Measurements from ENCODE around the gene SPATC1L.
"Not testable (repeated sequence)": the region's sequence is repeated elsewhere in the genome, so short reads cannot be mapped to it uniquely, and the experiment has no call there.

SPATC1L gene

GRCh38 chr21:46182548-46183336 lies 1.5 kb downstream of the SPATC1L start:
- H3K27ac ChIP-seq (ENCODE audit: insufficient read depth, low read length, poor library complexity, severe bottlenecking) = no peak overlapping the region
- H3K27me3 ChIP-seq (replicated peaks; ENCODE audit: control insufficient read depth, insufficient read depth, low read length, poor library complexity, severe bottlenecking) = no peaks in the 10 kb centered on the region
- H3K36me3 ChIP-seq (ENCODE audit: control insufficient read depth, insufficient read depth, low read length) = no peaks in the 10 kb centered on the region
- no peak for DNase-seq
- no peak overlapping the region for H3K4me3 ChIP-seq (ENCODE audit: insufficient read depth, low read depth, low read length, poor library complexity, severe bottlenecking)
- H3K4me1 ChIP-seq (ENCODE audit: control insufficient read depth, insufficient read depth, low read length, poor library complexity, severe bottlenecking) = no peaks in the 10 kb centered on the region
- no peaks in the 10 kb centered on the region for H3K9me3 ChIP-seq (ENCODE audit: control insufficient read depth, low read length)

DNA sequence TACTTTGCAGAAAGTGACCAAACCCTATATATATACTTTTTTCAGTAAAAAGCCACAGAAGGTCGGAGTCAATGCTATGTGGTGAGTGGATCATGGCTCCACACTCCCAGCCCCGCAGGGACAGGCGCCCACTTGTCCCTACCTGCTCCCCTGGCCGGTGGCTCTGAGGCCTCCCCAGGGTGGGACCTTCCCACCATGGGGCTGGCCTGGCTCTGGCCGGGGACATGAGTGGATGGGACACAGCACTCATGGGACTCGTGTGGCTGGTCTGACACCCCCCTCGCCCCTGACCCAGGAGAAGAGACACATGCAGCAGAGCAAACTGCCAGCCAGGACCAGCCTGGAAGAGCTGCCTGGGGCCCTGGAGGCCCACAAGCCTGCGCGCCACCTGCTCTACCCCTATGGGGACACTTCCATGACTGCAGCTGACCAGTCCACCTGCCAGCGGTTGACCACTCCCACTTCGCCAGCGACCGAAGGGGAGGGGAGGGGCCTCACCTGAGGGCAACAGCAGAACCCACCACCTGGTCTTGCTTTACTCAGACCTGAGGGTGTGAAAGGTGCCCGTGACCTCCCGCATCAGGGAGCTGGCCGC lies 2.2 kb downstream of the SPATC1L start:
- H3K9me3 ChIP-seq (ENCODE audit: control insufficient read depth, low read length) = no peaks in the 10 kb centered on the region
- no peak overlapping the region for H3K4me3 ChIP-seq (ENCODE audit: insufficient read depth, low read depth, low read length, poor library complexity, severe bottlenecking)
- no peak overlapping the region for H3K27ac ChIP-seq (ENCODE audit: insufficient read depth, low read length, poor library complexity, severe bottlenecking)
- no peaks in the 10 kb centered on the region for H3K36me3 ChIP-seq (ENCODE audit: control insufficient read depth, insufficient read depth, low read length)
- H3K27me3 ChIP-seq (replicated peaks; ENCODE audit: control insufficient read depth, insufficient read depth, low read length, poor library complexity, severe bottlenecking) = no peaks in the 10 kb centered on the region
- no peaks in the 10 kb centered on the region for H3K4me1 ChIP-seq (ENCODE audit: control insufficient read depth, insufficient read depth, low read length, poor library complexity, severe bottlenecking)
- DNase-seq = no peak

- Histone ChIP-seq H3K4me1 (ENCODE audit: control insufficient read depth, insufficient read depth, low read length, poor library complexity, severe bottlenecking) (no peaks in the 10 kb centered on the region), H3K27me3 (replicated peaks; ENCODE audit: control insufficient read depth, insufficient read depth, low read length, poor library complexity, severe bottlenecking) (no peaks in the 10 kb centered on the region), H3K36me3 (ENCODE audit: control insufficient read depth, insufficient read depth, low read length) (no peaks in the 10 kb centered on the region), H3K4me3 (ENCODE audit: insufficient read depth, low read depth, low read length, poor library complexity, severe bottlenecking) (no peak overlapping the region), H3K27ac (ENCODE audit: insufficient read depth, low read length, poor library complexity, severe bottlenecking) (no peak overlapping the region), H3K9me3 (ENCODE audit: control insufficient read depth, low read length) (no peaks in the 10 kb centered on the region)
- no peak for DNase-seq
Observed at GRCh38 chr21:46181436-46181835, 2.8 kb downstream of the SPATC1L start.

DNA sequence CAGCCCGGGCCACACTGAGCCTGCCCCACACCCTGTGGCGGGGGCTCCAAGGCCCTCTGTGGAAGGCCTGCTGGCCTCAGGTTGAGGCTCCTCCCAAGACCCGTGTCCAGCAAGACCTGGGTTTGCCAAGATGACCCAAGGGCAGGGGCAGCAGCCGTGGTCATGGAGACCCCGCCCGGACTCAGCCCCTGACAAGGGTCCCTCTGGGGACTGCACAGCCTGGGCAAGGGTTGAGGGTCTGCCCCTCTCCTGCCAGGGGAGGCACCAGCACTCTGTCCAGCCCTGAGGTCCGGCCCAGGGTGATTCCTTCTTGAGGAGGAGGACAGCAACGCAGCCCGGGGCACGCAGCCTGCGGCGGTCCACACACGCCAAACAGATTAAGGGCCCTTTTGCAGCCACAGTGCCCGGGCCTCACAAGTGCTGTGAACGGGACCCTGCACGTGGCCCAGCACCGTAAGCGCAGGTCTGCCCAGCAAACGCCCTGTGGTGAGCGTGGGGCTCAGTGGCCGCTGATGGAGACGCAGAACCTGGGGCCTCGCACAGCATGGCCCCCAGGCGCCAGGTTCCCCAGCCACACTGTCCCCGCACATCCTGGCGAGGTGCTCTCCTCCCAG lies 3.4 kb downstream of the SPATC1L start:
- no peak for DNase-seq
- H3K4me3 ChIP-seq (ENCODE audit: insufficient read depth, low read depth, low read length, poor library complexity, severe bottlenecking) = no peak overlapping the region
- no peaks in the 10 kb centered on the region for H3K27me3 ChIP-seq (replicated peaks; ENCODE audit: control insufficient read depth, insufficient read depth, low read length, poor library complexity, severe bottlenecking)
- no peak overlapping the region for H3K27ac ChIP-seq (ENCODE audit: insufficient read depth, low read length, poor library complexity, severe bottlenecking)
- no peaks in the 10 kb centered on the region for H3K4me1 ChIP-seq (ENCODE audit: control insufficient read depth, insufficient read depth, low read length, poor library complexity, severe bottlenecking)
- H3K9me3 ChIP-seq (ENCODE audit: control insufficient read depth, low read length) = no peaks in the 10 kb centered on the region
- no peaks in the 10 kb centered on the region for H3K36me3 ChIP-seq (ENCODE audit: control insufficient read depth, insufficient read depth, low read length)

- Histone ChIP-seq H3K27me3 (replicated peaks; ENCODE audit: control insufficient read depth, insufficient read depth, low read length, poor library complexity, severe bottlenecking) (no peaks in the 10 kb centered on the region), H3K4me1 (ENCODE audit: control insufficient read depth, insufficient read depth, low read length, poor library complexity, severe bottlenecking) (no peaks in the 10 kb centered on the region), H3K9me3 (ENCODE audit: control insufficient read depth, low read length) (no peaks in the 10 kb centered on the region), H3K4me3 (ENCODE audit: insufficient read depth, low read depth, low read length, poor library complexity, severe bottlenecking) (no peak overlapping the region), H3K27ac (ENCODE audit: insufficient read depth, low read length, poor library complexity, severe bottlenecking) (no peak overlapping the region), H3K36me3 (ENCODE audit: control insufficient read depth, insufficient read depth, low read length) (no peaks in the 10 kb centered on the region)
- no peak for DNase-seq
Observed at GRCh38 chr21:46180079-46180722, 4.1 kb downstream of the SPATC1L start.

DNA sequence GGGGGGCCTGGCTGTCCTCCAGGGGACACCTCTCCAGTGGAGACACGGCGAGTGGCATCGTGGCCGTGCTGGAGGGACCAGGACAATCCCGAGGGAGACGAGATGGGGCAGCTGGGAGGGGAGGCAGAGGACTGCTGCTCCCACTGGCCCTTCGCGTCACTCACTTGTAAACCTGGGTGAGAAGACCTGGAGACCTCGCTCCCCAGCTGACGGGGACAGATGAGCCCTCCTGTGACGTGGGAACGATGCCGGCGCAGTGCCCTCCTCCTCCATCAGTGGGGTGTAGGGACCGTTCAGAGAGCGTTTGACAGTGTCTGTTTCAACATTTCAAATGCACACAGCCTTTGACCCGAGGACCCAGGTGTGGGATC lies 4.6 kb downstream of the SPATC1L start:
- no peaks in the 10 kb centered on the region for H3K4me1 ChIP-seq (ENCODE audit: control insufficient read depth, insufficient read depth, low read length, poor library complexity, severe bottlenecking)
- no peak for DNase-seq
- H3K27me3 ChIP-seq (replicated peaks; ENCODE audit: control insufficient read depth, insufficient read depth, low read length, poor library complexity, severe bottlenecking) = no peaks in the 10 kb centered on the region
- H3K4me3 ChIP-seq (ENCODE audit: insufficient read depth, low read depth, low read length, poor library complexity, severe bottlenecking) = no peak overlapping the region
- no peak overlapping the region for H3K27ac ChIP-seq (ENCODE audit: insufficient read depth, low read length, poor library complexity, severe bottlenecking)
- no peaks in the 10 kb centered on the region for H3K9me3 ChIP-seq (ENCODE audit: control insufficient read depth, low read length)
- H3K36me3 ChIP-seq (ENCODE audit: control insufficient read depth, insufficient read depth, low read length) = no peaks in the 10 kb centered on the region

- H3K4me1 ChIP-seq (ENCODE audit: control insufficient read depth, insufficient read depth, low read length, poor library complexity, severe bottlenecking) = no peaks in the 10 kb centered on the region
- H3K4me3 ChIP-seq (ENCODE audit: insufficient read depth, low read depth, low read length, poor library complexity, severe bottlenecking) = no peak overlapping the region
- no peaks in the 10 kb centered on the region for H3K9me3 ChIP-seq (ENCODE audit: control insufficient read depth, low read length)
- H3K27me3 ChIP-seq (replicated peaks; ENCODE audit: control insufficient read depth, insufficient read depth, low read length, poor library complexity, severe bottlenecking) = no peaks in the 10 kb centered on the region
- H3K27ac ChIP-seq (ENCODE audit: insufficient read depth, low read length, poor library complexity, severe bottlenecking) = no peak overlapping the region
- H3K36me3 ChIP-seq (ENCODE audit: control insufficient read depth, insufficient read depth, low read length) = no peaks in the 10 kb centered on the region
- DNase-seq = no peak
Observed at GRCh38 chr21:46178961-46179360, 5.3 kb downstream of the SPATC1L start.

DNA sequence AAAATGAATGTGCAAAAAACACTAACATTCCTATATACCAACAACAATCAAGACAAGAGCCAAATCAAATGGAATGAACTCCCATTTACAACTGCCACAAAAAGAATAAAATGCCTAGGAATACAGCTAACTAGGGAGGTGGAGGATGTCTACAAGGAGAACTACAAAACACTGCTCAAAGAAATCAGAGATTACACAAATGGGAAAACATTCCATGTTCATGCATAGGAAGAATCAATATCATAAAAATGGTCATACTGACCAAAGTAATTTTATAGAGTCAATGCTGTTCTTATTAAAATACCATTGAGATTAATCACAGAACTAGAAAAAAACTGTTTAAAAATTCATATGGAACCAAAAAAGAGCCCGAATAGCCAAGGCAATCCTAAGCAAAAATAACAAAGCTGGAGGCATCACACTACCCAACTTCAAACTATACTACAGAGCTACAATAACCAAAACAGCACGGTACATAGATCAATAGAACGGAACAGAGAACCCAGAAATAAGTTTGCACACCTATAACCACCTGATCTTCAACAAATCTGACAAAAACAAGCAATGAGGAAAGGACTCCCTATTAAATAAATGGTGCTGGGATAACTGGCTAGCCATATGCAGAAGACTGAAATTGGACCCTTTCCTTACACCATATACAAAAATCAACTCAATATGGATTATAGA lies 7.7 kb downstream of the SPATC1L start:
- H3K9me3 ChIP-seq (ENCODE audit: control insufficient read depth, low read length); H3K27me3 ChIP-seq (replicated peaks; ENCODE audit: control insufficient read depth, insufficient read depth, low read length, poor library complexity, severe bottlenecking); H3K4me3 ChIP-seq (ENCODE audit: insufficient read depth, low read depth, low read length, poor library complexity, severe bottlenecking); H3K4me1 ChIP-seq (ENCODE audit: control insufficient read depth, insufficient read depth, low read length, poor library complexity, severe bottlenecking); H3K36me3 ChIP-seq (ENCODE audit: control insufficient read depth, insufficient read depth, low read length); DNase-seq; H3K27ac ChIP-seq (ENCODE audit: insufficient read depth, low read length, poor library complexity, severe bottlenecking): not testable (repeated sequence)

- DNase-seq = no peak
Observed at GRCh38 chr21:46173573-46173972, 10.7 kb downstream of the SPATC1L start.

More at GRCh38 chr21:46173573-46173972, 10.7 kb downstream of the SPATC1L start:
- Histone ChIP-seq H3K27ac (ENCODE audit: insufficient read depth, low read length, poor library complexity, severe bottlenecking) (no peak overlapping the region), H3K4me3 (ENCODE audit: insufficient read depth, low read depth, low read length, poor library complexity, severe bottlenecking) (no peak overlapping the region), H3K36me3 (ENCODE audit: control insufficient read depth, insufficient read depth, low read length) (no peaks in the 10 kb centered on the region), H3K9me3 (ENCODE audit: control insufficient read depth, low read length) (no peaks in the 10 kb centered on the region), H3K4me1 (ENCODE audit: control insufficient read depth, insufficient read depth, low read length, poor library complexity, severe bottlenecking) (no peaks in the 10 kb centered on the region), H3K27me3 (replicated peaks; ENCODE audit: control insufficient read depth, insufficient read depth, low read length, poor library complexity, severe bottlenecking) (no peaks in the 10 kb centered on the region)

Measured in effector memory CD4-positive, alpha-beta T cell (primary cell).